KMS-11 (cell line): ENCODE measurements around the gene NSD2.

Source experiments
- H2AFZ ChIP-seq: fragments of 200-600 bp; sonication (generic); 2 replicates; pipeline ENCODE4 v1.6.1; 2016; ENCODE audit warnings: antibody characterized with exemption, mixed run types, low read depth
- H3K27ac ChIP-seq: fragments of 200-600 bp; sonication (generic); 2 replicates; pipeline ENCODE4 v1.6.1; 2016; ENCODE audit warnings: mild to moderate bottlenecking, mixed run types
- H3K27me3 ChIP-seq: fragments of 200-600 bp; sonication (generic); 2 replicates; pipeline ENCODE4 v1.6.1; 2017; ENCODE audit warnings: mild to moderate bottlenecking, low read depth, mixed run types, moderate library complexity; ENCODE audit not compliant: insufficient read depth
- H3K36me3 ChIP-seq: fragments of 200-600 bp; sonication (generic); 2 replicates; pipeline ENCODE4 v1.6.1; 2017; ENCODE audit warnings: mild to moderate bottlenecking, mixed run types; ENCODE audit not compliant: insufficient read depth
- H3K4me1 ChIP-seq: fragments of 200-600 bp; sonication (generic); 2 replicates; pipeline ENCODE4 v1.6.1; 2016; ENCODE audit warnings: mild to moderate bottlenecking, low read depth, mixed run types; ENCODE audit not compliant: poor library complexity, severe bottlenecking
- H3K4me2 ChIP-seq: fragments of 200-600 bp; sonication (generic); 2 replicates; pipeline ENCODE4 v1.7.0; 2016; ENCODE audit warnings: mild to moderate bottlenecking, mixed run types
- H3K4me3 ChIP-seq: fragments of 200-600 bp; sonication (generic); IDR thresholded peaks from 2 replicates; pipeline ENCODE4 v1.6.1; 2017; ENCODE audit warnings: low read depth, low read length, mixed read lengths; ENCODE audit not compliant: insufficient read depth
- H3K79me2 ChIP-seq: fragments of 200-600 bp; sonication (generic); 2 replicates; pipeline ENCODE4 v1.6.1; 2016; ENCODE audit warnings: low read depth, mixed run types; ENCODE audit not compliant: insufficient read depth
- H3K9ac ChIP-seq: fragments of 200-600 bp; sonication (generic); 2 replicates; pipeline ENCODE4 v1.6.1; 2016; ENCODE audit warnings: mild to moderate bottlenecking, mixed run types
- H4K20me1 ChIP-seq: fragments of 200-600 bp; sonication (generic); 2 replicates; pipeline ENCODE4 v1.6.1; 2016; ENCODE audit warnings: mild to moderate bottlenecking, mixed run types; ENCODE audit not compliant: insufficient read depth
- CTCF ChIP-seq: fragments of 200-600 bp; sonication (generic); conservative IDR thresholded peaks from 2 replicates; pipeline ENCODE4 v1.6.1; 2017; ENCODE audit warnings: low read depth, mild to moderate bottlenecking, antibody characterized with exemption, low read length, moderate library complexity, mixed read lengths

Gene NSD2

DNA sequence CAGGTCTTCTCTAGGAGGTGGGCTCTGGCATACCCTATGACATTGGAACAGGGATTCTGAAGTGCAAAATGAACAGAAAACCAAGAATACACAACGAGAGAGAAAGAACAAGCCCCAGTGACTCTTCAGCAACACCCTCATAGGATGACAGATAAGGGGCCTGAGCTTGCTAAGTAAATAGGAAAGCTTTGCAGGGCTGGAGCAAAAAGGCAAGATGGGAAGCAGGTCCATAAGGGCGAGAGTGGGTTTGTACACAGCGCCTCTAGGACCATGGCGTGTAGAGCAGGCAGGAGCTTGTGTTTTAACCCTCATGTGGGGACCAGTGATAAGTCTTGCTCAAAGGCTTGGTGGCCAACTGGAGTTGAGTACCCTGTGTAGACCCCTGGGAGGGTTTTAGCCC lies 91.8 kb downstream of the NSD2 start:
- Histone ChIP-seq H3K9ac (no peak overlapping the region), H3K27ac (no peak overlapping the region), H3K4me3 (no peak overlapping the region), H3K4me1 (no peaks in the 10 kb centered on the region), H2AFZ (no peak overlapping the region), H4K20me1 (no peaks in the 10 kb centered on the region), H3K36me3 (no peaks in the 10 kb centered on the region; the same call in 1 of the 2 replicates), H3K27me3 (no peaks in the 10 kb centered on the region), H3K79me2 (peaks cover 10% of the 10 kb centered on the region; the same call in 1 of the 2 replicates), H3K4me2 (no peak overlapping the region)
- TF ChIP-seq CTCF: no peak

DNA sequence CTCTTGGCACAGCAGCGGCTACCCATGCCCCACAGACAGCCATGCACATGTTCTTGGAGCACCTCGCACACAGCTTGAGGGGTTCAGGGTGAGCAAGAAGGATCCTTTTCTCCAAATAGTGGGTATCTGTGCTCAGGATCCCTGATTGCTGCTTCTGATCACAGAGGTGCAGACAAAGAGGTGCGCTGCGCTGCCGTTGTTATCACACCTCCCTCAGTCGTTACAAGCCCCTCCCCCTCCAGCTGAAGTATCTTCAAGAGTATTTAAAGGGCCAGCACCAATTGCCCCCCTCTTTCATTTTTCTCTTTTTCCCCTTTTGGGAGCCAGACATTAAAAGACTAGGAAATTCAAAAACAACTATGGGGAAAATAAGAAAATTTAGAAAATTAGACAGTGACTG lies 93.2 kb downstream of the NSD2 start:
- H4K20me1 ChIP-seq: no peaks in the 10 kb centered on the region
- H3K27me3 ChIP-seq: no peaks in the 10 kb centered on the region
- TF ChIP-seq CTCF: no peak
- H2AFZ ChIP-seq: no peak overlapping the region
- H3K4me2 ChIP-seq: no peak overlapping the region
- no peaks in the 10 kb centered on the region for H3K4me1 ChIP-seq
- H3K4me3 ChIP-seq: no peak overlapping the region
- H3K79me2 ChIP-seq: peaks cover 10% of the 10 kb centered on the region; the same call in 1 of the 2 replicates
- H3K36me3 ChIP-seq: no peaks in the 10 kb centered on the region; the same call in 1 of the 2 replicates
- H3K9ac ChIP-seq: no peak overlapping the region
- H3K27ac ChIP-seq: no peak overlapping the region

DNA sequence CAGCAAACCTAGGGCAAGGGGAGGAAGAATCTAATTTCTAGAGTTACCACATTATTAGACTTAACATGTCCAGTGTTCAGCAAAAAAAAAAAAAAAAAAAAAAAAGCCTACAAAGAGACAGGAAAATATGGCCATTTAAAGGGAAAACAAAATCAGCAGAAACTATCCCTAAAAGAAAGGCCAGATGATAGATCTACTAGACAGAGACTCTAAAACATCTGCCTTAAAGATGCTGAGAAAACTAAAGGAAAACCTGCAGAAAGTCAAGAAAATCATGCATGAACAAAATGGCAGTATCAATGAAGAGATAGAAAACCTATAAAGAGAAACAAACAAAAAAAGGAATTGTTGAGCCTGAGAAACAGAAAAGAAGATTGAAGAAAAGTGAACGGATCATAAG lies 93.8 kb downstream of the NSD2 start:
- H2AFZ ChIP-seq: no peak overlapping the region
- H3K4me3 ChIP-seq: no peak overlapping the region
- no peak overlapping the region for H3K27ac ChIP-seq
- no peak for TF ChIP-seq CTCF
- no peak overlapping the region for H3K4me2 ChIP-seq
- no peaks in the 10 kb centered on the region for H3K4me1 ChIP-seq
- H3K36me3 ChIP-seq: no peaks in the 10 kb centered on the region; the same call in 1 of the 2 replicates
- no peak overlapping the region for H3K9ac ChIP-seq
- H3K27me3 ChIP-seq: no peaks in the 10 kb centered on the region
- H4K20me1 ChIP-seq: no peaks in the 10 kb centered on the region
- H3K79me2 ChIP-seq: peaks cover 10% of the 10 kb centered on the region; the same call in 1 of the 2 replicates

DNA sequence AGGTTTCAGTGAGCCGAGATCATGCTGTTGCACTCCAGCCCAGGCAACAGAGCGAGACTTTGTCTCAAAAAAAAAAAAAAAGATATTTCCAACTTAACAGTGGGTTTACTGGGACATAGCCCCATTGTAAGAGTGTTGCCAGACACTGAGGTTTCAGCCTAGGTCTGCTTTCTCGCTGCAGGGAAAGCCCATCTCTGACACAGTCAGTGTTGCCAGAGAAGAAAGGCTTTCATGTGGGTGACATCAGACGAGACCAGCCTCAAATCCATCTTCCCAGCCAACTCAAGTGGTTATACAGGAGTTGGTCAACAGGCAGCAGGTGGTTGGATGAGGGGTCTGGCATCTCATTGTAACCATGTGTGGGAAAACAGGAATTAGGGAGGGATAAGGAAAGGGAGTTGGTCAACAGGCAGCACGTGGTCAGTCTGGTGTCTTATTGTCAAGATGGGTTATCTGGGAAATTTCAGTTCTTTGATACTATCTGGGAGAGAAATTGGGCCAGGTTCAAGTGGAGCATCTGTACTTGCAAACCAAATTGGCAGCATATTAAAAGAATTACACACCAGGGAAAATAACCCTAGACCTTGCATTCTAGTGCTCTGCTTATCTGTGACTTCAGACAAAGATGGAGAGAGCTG lies 96.4 kb downstream of the NSD2 start:
- Histone ChIP-seq H3K4me1 (no peaks in the 10 kb centered on the region), H4K20me1 (no peaks in the 10 kb centered on the region), H3K4me2 (no peak overlapping the region), H3K36me3 (no peaks in the 10 kb centered on the region; the same call in 1 of the 2 replicates), H3K27me3 (no peaks in the 10 kb centered on the region), H3K79me2 (peaks cover 5% of the 10 kb centered on the region; the same call in 1 of the 2 replicates), H2AFZ (no peak overlapping the region), H3K27ac (no peak overlapping the region), H3K9ac (no peak overlapping the region), H3K4me3 (no peak overlapping the region)
- no peak for TF ChIP-seq CTCF
